Mesendoderm (in vitro differentiated cells): Measurements from ENCODE around the gene OR13A1.
"Not testable (repeated sequence)": the region's sequence is repeated elsewhere in the genome, so short reads cannot be mapped to it uniquely, and the experiment has no call there.

Source experiments
- DNase-seq: peaks from one replicate; pipeline ENCODE4 v3.0.0; 2013
- H2AK5ac ChIP-seq: 2 replicates; pipeline ENCODE4 v1.6.1; 2013; ENCODE audit warnings: low read length, inconsistent platforms
- H2BK120ac ChIP-seq: 2 replicates; pipeline ENCODE4 v1.6.1; 2013; ENCODE audit warnings: low read depth, mild to moderate bottlenecking, low read length, moderate library complexity, mixed read lengths
- H2BK15ac ChIP-seq: replicated peaks from 2 replicates; pipeline ENCODE4 v1.6.1; 2013; ENCODE audit warnings: low read depth, mild to moderate bottlenecking, moderate library complexity
- H2BK5ac ChIP-seq: 2 replicates; pipeline ENCODE4 v1.6.1; 2013; ENCODE audit warnings: low read length, inconsistent platforms
- H3K18ac ChIP-seq: 2 replicates; pipeline ENCODE4 v1.6.1; 2013; ENCODE audit warnings: mild to moderate bottlenecking, low read length, mixed read lengths
- H3K23ac ChIP-seq: one replicate; pipeline ENCODE4 v1.6.1; 2013; ENCODE audit warnings: low read length
- H3K27ac ChIP-seq: 2 replicates; pipeline ENCODE4 v1.5.1; 2013; ENCODE audit warnings: low read depth, mild to moderate bottlenecking, inconsistent platforms, low read length, moderate library complexity
- H3K27me3 ChIP-seq: 2 replicates; pipeline ENCODE4 v1.6.1; 2013; ENCODE audit warnings: low read length, control low read depth, mild to moderate bottlenecking, inconsistent platforms; ENCODE audit not compliant: insufficient read depth, poor library complexity
- H3K36me3 ChIP-seq: 2 replicates; pipeline ENCODE4 v1.6.1; 2013; ENCODE audit warnings: low read length, inconsistent platforms; ENCODE audit not compliant: control insufficient read depth, insufficient read depth
- H3K4ac ChIP-seq: one replicate; pipeline ENCODE4 v1.6.1; 2013; ENCODE audit warnings: low read depth, mild to moderate bottlenecking, low read length, moderate library complexity
- H3K4me1 ChIP-seq: 2 replicates; pipeline ENCODE4 v1.6.1; 2013; ENCODE audit warnings: low read depth, low read length, inconsistent platforms; ENCODE audit not compliant: control insufficient read depth
- H3K4me2 ChIP-seq: 2 replicates; pipeline ENCODE4 v1.6.1; 2013; ENCODE audit warnings: low read length
- H3K4me3 ChIP-seq: 2 replicates; pipeline ENCODE4 v1.5.1; 2013; ENCODE audit warnings: mild to moderate bottlenecking, low read length
- H3K56ac ChIP-seq: one replicate; pipeline ENCODE4 v1.6.1; 2013; ENCODE audit warnings: low read length
- H3K79me1 ChIP-seq: 2 replicates; pipeline ENCODE4 v1.6.1; 2013; ENCODE audit warnings: low read length, inconsistent platforms
- H3K79me2 ChIP-seq: 2 replicates; pipeline ENCODE4 v1.6.1; 2013; ENCODE audit warnings: mild to moderate bottlenecking, low read length; ENCODE audit not compliant: control insufficient read depth, insufficient read depth
- H3K9ac ChIP-seq: 2 replicates; pipeline ENCODE4 v1.6.1; 2013; ENCODE audit warnings: low read length, inconsistent platforms
- H4K5ac ChIP-seq: one replicate; pipeline ENCODE4 v1.6.1; 2013; ENCODE audit warnings: low read length
- H4K8ac ChIP-seq: one replicate; pipeline ENCODE4 v1.6.1; 2013; ENCODE audit warnings: low read depth, mild to moderate bottlenecking, control low read depth, low read length, moderate library complexity
- WGBS: extraction: QIAGEN DNeasy Blood & Tissue Kit; methylation state at CpG from one replicate; pipeline ENCODE4 v1.1.7; 2013; ENCODE audit warnings: low lambda C conversion rate, missing lambda C conversion rate; ENCODE audit not compliant: insufficient coverage; ENCODE audit errors: extremely low coverage; 5-methylcytosine and 5-hydroxymethylcytosine counted together

Gene OR13A1

DNA sequence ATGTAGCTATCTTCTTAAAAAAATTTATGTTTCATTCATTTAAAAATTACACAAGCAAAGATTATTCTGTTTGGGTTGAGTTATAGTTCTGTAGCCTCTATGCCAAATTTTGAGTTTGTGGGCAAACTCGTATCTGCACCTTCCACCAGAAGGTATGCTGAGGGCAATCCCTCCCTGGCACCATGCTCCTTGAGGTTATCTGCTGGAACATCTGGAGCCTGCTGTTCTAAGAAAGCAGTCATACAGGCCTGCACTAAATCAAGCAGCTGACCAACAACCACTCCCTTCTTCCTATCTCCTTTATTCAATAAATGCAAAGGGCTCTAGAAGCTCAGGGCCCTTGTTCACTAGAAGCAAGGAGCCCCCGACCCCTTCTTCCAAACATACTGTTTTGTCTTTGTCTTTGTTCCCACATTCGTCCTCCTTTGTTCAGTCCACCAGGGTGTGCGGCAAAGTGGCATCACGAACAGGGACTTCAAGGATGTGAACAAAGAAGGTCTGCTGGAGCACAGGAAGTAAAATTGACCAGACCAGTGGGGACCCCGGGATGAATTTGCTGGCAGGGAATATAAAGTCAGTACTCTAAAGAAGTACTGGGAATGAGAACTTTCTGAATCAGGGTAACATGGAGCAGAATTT, 36.4 kb downstream of the OR13A1 start:
- WGBS, result no CpG with 5 or more reads among the region's 6 CpGs
- Histone ChIP-seq H4K5ac (no peak overlapping the region), H3K4me3 (no peak overlapping the region), H2BK120ac (no peak overlapping the region), H3K23ac (no peak overlapping the region), H3K4me2 (no peak overlapping the region), H2AK5ac (no peak overlapping the region), H3K9ac (no peak overlapping the region), H3K79me1 (no peaks in the 10 kb centered on the region), H3K4me1 (peaks cover 4% of the 10 kb centered on the region), H3K36me3 (no peaks in the 10 kb centered on the region), H3K27me3 (no peaks in the 10 kb centered on the region), H3K4ac (no peak overlapping the region), H3K56ac (no peak overlapping the region), H3K18ac (no peak overlapping the region), H2BK5ac (no peak overlapping the region), H2BK15ac (no peak overlapping the region), H4K8ac (no peak overlapping the region), H3K79me2 (no peaks in the 10 kb centered on the region), H3K27ac (no peak overlapping the region)
- DNase-seq, result peak; percentile 4

DNA sequence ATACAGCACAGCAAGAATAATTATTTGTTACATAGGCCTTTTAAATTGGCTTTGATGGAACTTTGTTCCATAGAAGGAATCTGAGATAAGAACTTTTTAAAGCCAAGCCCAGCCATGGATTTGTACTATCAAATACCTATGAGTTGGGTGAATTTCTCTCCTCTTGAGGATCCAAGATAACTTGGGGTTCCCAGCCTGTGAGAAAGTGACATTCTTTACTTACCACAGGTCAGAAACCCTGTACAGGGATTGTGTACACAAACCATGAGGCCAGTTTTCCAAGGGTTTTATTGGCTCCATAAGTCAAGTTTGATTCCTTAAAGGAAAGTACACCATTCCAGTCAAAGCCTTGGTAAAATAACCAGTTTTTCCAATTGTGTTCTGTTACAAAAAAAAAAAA, 39.3 kb downstream of the OR13A1 start:
- not testable (repeated sequence) for H3K4ac ChIP-seq, H2BK15ac ChIP-seq, H3K79me1 ChIP-seq, H4K8ac ChIP-seq, H4K5ac ChIP-seq, H3K27me3 ChIP-seq, H3K79me2 ChIP-seq, H3K4me1 ChIP-seq, H3K4me3 ChIP-seq, H3K56ac ChIP-seq, H3K27ac ChIP-seq, H3K4me2 ChIP-seq, H3K23ac ChIP-seq, H3K36me3 ChIP-seq, H2BK120ac ChIP-seq, H2AK5ac ChIP-seq, H3K9ac ChIP-seq, H2BK5ac ChIP-seq, DNase-seq, H3K18ac ChIP-seq

DNA sequence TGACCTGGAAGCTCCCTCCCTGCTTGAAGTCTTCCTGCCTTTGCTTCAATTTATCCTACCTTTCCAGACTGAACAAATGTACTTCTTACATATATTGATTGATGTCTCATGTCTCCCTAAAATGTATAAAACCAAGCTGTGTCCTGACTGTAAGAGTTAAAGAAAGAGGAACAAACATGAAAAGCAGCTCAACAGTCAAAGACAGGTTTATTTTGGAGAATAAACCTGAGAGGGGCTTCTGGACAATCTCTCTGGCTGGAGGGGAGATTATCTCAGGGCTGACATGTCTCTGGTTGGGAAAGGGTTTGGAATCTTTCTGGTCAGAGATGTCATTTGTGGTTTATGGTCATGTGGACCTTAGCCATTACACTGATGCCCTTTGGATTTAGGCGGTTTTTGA, 41.0 kb downstream of the OR13A1 start:
- Histone ChIP-seq H3K23ac (no peak overlapping the region), H3K27me3 (no peaks in the 10 kb centered on the region), H4K5ac (no peak overlapping the region), H3K56ac (no peak overlapping the region), H4K8ac (no peak overlapping the region), H3K4ac (no peak overlapping the region), H3K4me3 (no peak overlapping the region), H3K4me2 (no peak overlapping the region), H2BK15ac (no peak overlapping the region), H2BK120ac (no peak overlapping the region), H3K18ac (no peak overlapping the region), H3K36me3 (no peaks in the 10 kb centered on the region), H2AK5ac (no peak overlapping the region), H3K79me2 (no peaks in the 10 kb centered on the region), H3K9ac (no peak overlapping the region), H3K27ac (no peak overlapping the region), H3K4me1 (no peaks in the 10 kb centered on the region), H2BK5ac (no peak overlapping the region), H3K79me1 (no peaks in the 10 kb centered on the region)
- DNase-seq, result no peak
- no CpG with 5 or more reads among the region's 1 CpG for WGBS

- H3K18ac ChIP-seq, result not testable (repeated sequence)
- no CpG with 5 or more reads among the region's 2 CpGs for WGBS
Measured at GRCh38 chr10:45267777-45268176, 47.6 kb downstream of the OR13A1 start.

GRCh38 chr10:45265996-45266395, 49.4 kb downstream of the OR13A1 start:
- no peaks in the 10 kb centered on the region for H3K79me2 ChIP-seq
- H3K23ac ChIP-seq, result no peak overlapping the region
- no CpG with 5 or more reads among the region's 4 CpGs for WGBS
- no peaks in the 10 kb centered on the region for H3K4me1 ChIP-seq
- no peaks in the 10 kb centered on the region for H3K79me1 ChIP-seq
- H4K8ac ChIP-seq, result no peak overlapping the region
- H3K36me3 ChIP-seq, result no peaks in the 10 kb centered on the region
- H3K27ac ChIP-seq, result no peak overlapping the region
- H3K4ac ChIP-seq, result no peak overlapping the region
- no peaks in the 10 kb centered on the region for H3K27me3 ChIP-seq
- no peak overlapping the region for H3K18ac ChIP-seq
- no peak overlapping the region for H2BK15ac ChIP-seq
- no peak overlapping the region for H3K56ac ChIP-seq
- H3K9ac ChIP-seq, result no peak overlapping the region
- H2AK5ac ChIP-seq, result no peak overlapping the region
- no peak overlapping the region for H2BK5ac ChIP-seq
- no peak overlapping the region for H2BK120ac ChIP-seq
- H3K4me3 ChIP-seq, result no peak overlapping the region
- no peak overlapping the region for H4K5ac ChIP-seq
- DNase-seq, result no peak
- no peak overlapping the region for H3K4me2 ChIP-seq

More at GRCh38 chr10:45267777-45268176, 47.6 kb downstream of the OR13A1 start:
- H3K56ac ChIP-seq, H3K27ac ChIP-seq, H4K5ac ChIP-seq, H2BK15ac ChIP-seq, H2BK5ac ChIP-seq, H3K36me3 ChIP-seq, H3K4me1 ChIP-seq, H3K23ac ChIP-seq, H3K27me3 ChIP-seq, H3K4me2 ChIP-seq, H2AK5ac ChIP-seq, H2BK120ac ChIP-seq, H3K4ac ChIP-seq, H3K79me2 ChIP-seq, H3K79me1 ChIP-seq, DNase-seq, H4K8ac ChIP-seq, H3K9ac ChIP-seq, H3K4me3 ChIP-seq: not testable (repeated sequence)

DNA sequence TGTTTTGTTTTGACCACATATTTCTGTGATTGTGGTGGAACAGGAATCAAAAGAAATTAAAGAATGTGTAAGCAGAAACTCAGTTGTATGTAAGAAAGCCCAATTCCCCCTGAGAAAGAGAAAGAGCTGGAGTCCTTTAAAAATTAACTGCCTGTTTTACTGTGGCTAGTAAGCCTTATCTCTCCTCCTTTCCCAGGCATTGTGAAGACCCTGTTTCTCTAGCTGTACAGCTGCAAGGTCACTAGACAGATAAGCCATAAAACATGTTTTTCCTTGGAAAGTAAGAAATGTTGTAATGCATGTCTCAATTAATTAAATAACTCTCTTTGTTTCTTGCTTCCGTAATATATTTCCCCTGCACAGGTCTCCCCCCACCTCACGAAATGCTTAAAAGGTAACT, 53.5 kb downstream of the OR13A1 start:
- no CpG with 5 or more reads among the region's 2 CpGs for WGBS
- no peak overlapping the region for H2BK120ac ChIP-seq
- no peak overlapping the region for H2AK5ac ChIP-seq
- H3K56ac ChIP-seq, result no peak overlapping the region
- no peak overlapping the region for H3K9ac ChIP-seq
- H3K4ac ChIP-seq, result no peak overlapping the region
- no peaks in the 10 kb centered on the region for H3K79me1 ChIP-seq
- no peak for DNase-seq
- H2BK5ac ChIP-seq, result no peak overlapping the region
- no peak overlapping the region for H2BK15ac ChIP-seq
- H3K23ac ChIP-seq, result no peak overlapping the region
- no peak overlapping the region for H3K18ac ChIP-seq
- H3K4me3 ChIP-seq, result no peak overlapping the region
- H3K36me3 ChIP-seq, result no peaks in the 10 kb centered on the region
- H3K27me3 ChIP-seq, result no peaks in the 10 kb centered on the region
- no peaks in the 10 kb centered on the region for H3K79me2 ChIP-seq
- H3K4me2 ChIP-seq, result no peak overlapping the region
- H4K8ac ChIP-seq, result no peak overlapping the region
- H4K5ac ChIP-seq, result no peak overlapping the region
- no peak overlapping the region for H3K27ac ChIP-seq
- H3K4me1 ChIP-seq, result no peaks in the 10 kb centered on the region
